MCF 10A (cell line): ENCODE results near the gene EDN2. TPM values are rescaled to one million over a fixed set of nuclear protein-coding genes. Genes with fewer than 3 reads are reported as not detected.
A peak's percentile ranks its signal among the peaks of the same experiment; 100 is the strongest.

ENCODE experiments used
- BruUV-seq: library from RNA; stranded (reverse); fragments of 400-500 nt; replicated peaks from 2 replicates; lab custom pipeline; 2021; lab: Mats Ljungman, UMichigan
- CTCF ChIA-PET: fragments of 300-600 bp; sonication (Branson Sonifier 250); formaldehyde crosslinking; extraction: SDS; loops from one replicate; lab custom pipeline; 2021; ENCODE audit warnings: antibody characterized with exemption, inconsistent platforms; lab: Yijun Ruan, JAX
- POLR2A ChIA-PET: fragments of 300-600, 350-650 bp; sonication (Branson Sonifier 250); formaldehyde crosslinking; extraction: SDS; loops from one replicate; lab custom pipeline; 2020; ENCODE audit warnings: antibody characterized with exemption, inconsistent platforms; lab: Yijun Ruan, JAX
- DNase-seq: peaks from one replicate; pipeline ENCODE4 v3.0.0-alpha.2; 2018; ENCODE audit not compliant: unreplicated experiment
- H3K27ac Mint-ChIP-seq: one replicate; pipeline ENCODE4 v1.8.0; 2022; ENCODE audit warnings: mild to moderate bottlenecking, low read depth, mixed read lengths; ENCODE audit not compliant: unreplicated experiment
- H3K27me3 Mint-ChIP-seq: one replicate; pipeline ENCODE4 v1.8.0; 2022; ENCODE audit warnings: mixed read lengths; ENCODE audit not compliant: insufficient read depth, unreplicated experiment
- H3K36me3 Mint-ChIP-seq: one replicate; pipeline ENCODE4 v1.8.0; 2022; ENCODE audit warnings: mild to moderate bottlenecking, moderate library complexity, mixed read lengths; ENCODE audit not compliant: insufficient read depth, unreplicated experiment
- H3K4me1 Mint-ChIP-seq: one replicate; pipeline ENCODE4 v1.8.0; 2022; ENCODE audit warnings: mixed read lengths; ENCODE audit not compliant: insufficient read depth, unreplicated experiment
- H3K4me3 Mint-ChIP-seq: one replicate; pipeline ENCODE4 v1.8.0; 2022; ENCODE audit warnings: mild to moderate bottlenecking, moderate library complexity, mixed read lengths; ENCODE audit not compliant: unreplicated experiment
- H3K9me3 Mint-ChIP-seq: one replicate; pipeline ENCODE4 v1.8.0; 2022; ENCODE audit warnings: mixed read lengths; ENCODE audit not compliant: unreplicated experiment
- intact Hi-C: fragments of 100-400 bp; cut with micrococcal nuclease; formaldehyde crosslinking; loops from 2 replicates; pipeline ENCODE4 v1.14.1; 2022
- total RNA-seq: library from RNA; stranded (reverse); gene quantifications from 2 replicates; pipeline ENCODE4 v1.2.3, GENCODE V29; 2022
- TF ChIP-seq, protein P1 (sequence below): fragments of 200-600 bp; IDR thresholded peaks from one replicate; pipeline ENCODE4 v1.8.0; 2022; ENCODE audit warnings: antibody characterized with exemption, mild to moderate bottlenecking; ENCODE audit not compliant: unreplicated experiment

EDN2 gene
- total RNA-seq, 1 experiment from 2014 or later = 0.58 TPM

- ChIA-PET POLR2A (no interaction called here), CTCF (interaction anchor here (0.6 kb wide), 2 partner anchors 150 to 1662 kb away, joined by 3 read pairs; no protein-coding TSS in a partner anchor)
- Mint-ChIP-seq H3K27me3 (peaks cover 42% of the 10 kb centered on the region), H3K4me3 (no peak overlapping the region), H3K9me3 (peaks cover 19% of the 10 kb centered on the region), H3K4me1 (no peaks in the 10 kb centered on the region), H3K36me3 (no peaks in the 10 kb centered on the region), H3K27ac (no peak overlapping the region)
- TF ChIP-seq, protein P1, sequence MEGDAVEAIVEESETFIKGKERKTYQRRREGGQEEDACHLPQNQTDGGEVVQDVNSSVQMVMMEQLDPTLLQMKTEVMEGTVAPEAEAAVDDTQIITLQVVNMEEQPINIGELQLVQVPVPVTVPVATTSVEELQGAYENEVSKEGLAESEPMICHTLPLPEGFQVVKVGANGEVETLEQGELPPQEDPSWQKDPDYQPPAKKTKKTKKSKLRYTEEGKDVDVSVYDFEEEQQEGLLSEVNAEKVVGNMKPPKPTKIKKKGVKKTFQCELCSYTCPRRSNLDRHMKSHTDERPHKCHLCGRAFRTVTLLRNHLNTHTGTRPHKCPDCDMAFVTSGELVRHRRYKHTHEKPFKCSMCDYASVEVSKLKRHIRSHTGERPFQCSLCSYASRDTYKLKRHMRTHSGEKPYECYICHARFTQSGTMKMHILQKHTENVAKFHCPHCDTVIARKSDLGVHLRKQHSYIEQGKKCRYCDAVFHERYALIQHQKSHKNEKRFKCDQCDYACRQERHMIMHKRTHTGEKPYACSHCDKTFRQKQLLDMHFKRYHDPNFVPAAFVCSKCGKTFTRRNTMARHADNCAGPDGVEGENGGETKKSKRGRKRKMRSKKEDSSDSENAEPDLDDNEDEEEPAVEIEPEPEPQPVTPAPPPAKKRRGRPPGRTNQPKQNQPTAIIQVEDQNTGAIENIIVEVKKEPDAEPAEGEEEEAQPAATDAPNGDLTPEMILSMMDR = no peak
- no TSS peak for BruUV-seq
- no peak for DNase-seq
- intact Hi-C loops = no loop called here
Observed at GRCh38 chr1:41532206-41532975, 47.9 kb upstream of the EDN2 start.

GRCh38 chr1:41530411-41530810 is 45.9 kb upstream of the EDN2 start:
- no peak for DNase-seq
- H3K9me3 Mint-ChIP-seq = peaks cover 19% of the 10 kb centered on the region
- ChIA-PET CTCF (no interaction called here), POLR2A (no interaction called here)
- TF ChIP-seq, protein P1 = no peak
- no peaks in the 10 kb centered on the region for H3K36me3 Mint-ChIP-seq
- peaks cover 42% of the 10 kb centered on the region for H3K27me3 Mint-ChIP-seq
- H3K4me3 Mint-ChIP-seq = no peak overlapping the region
- H3K4me1 Mint-ChIP-seq = no peaks in the 10 kb centered on the region
- BruUV-seq = no TSS peak
- intact Hi-C loops = no loop called here
- peak overlapping the region; percentile 20 for H3K27ac Mint-ChIP-seq

DNA sequence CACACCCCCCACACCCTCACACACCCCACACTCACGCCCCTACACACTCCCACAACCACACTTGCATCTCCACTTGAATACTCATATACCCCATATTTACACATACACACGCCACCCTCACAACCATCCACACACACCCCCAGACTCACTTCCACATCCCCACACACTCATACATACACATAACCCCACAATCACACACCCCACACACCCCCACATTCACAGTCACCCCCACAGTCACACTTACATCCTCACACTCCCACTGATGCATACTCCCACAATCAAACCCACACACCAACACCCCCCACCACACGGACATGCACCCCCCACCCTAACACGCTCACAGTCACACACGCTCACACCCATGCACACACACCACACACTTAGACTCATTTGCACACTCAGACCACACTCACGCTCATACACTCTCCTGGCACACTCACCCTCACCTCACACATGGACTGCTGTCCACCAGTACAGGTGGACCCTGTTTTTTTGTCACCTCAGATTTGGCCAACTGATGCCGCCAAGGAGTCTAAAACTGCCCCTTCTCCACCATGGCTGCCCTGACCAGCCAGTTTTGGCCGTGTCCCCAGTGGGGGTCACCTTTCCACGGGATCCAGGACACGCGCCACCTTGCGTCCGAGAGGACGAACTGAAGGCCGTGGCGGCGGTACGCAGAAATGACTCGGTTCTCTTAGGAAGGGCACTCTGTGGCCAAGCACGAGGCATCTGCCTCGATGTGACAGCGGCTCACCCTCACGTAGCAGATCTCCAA is 45.3 kb upstream of the EDN2 start:
- intact Hi-C loops = no loop called here
- ChIA-PET POLR2A (no interaction called here), CTCF (no interaction called here)
- DNase-seq = no peak
- Mint-ChIP-seq H3K9me3 (peaks cover 19% of the 10 kb centered on the region), H3K4me3 (no peak overlapping the region), H3K27ac (no peak overlapping the region), H3K27me3 (peaks cover 42% of the 10 kb centered on the region), H3K36me3 (no peaks in the 10 kb centered on the region), H3K4me1 (no peaks in the 10 kb centered on the region)
- no TSS peak for BruUV-seq
- TF ChIP-seq, protein P1 = no peak
